Lower lobe of right lung (tissue), 2 donors: ENCODE data around the gene SLAMF8. TPM values are rescaled to one million over a fixed set of nuclear protein-coding genes. Genes with fewer than 3 reads are reported as not detected.

Experiments used
- ATAC-seq, 2 donors: fragments of 200-7000 bp; cut with Tn5 transposase; one replicate each; pipeline ENCODE4 v1.9.1; 2020 to 2022; ENCODE audit warnings: mild to moderate bottlenecking in 2 of 2, moderate library complexity in 2 of 2
- DNase-seq: peaks from one replicate; pipeline ENCODE4 v3.0.0-alpha.2; 2020
- H3K27ac ChIP-seq: fragments of 200-600 bp; one replicate; pipeline ENCODE4 v1.8.0; 2022
- H3K27me3 ChIP-seq: fragments of 200-600 bp; one replicate; pipeline ENCODE4 v1.8.0; 2022; ENCODE audit warnings: low read depth
- H3K36me3 ChIP-seq: fragments of 200-600 bp; one replicate; pipeline ENCODE4 v1.8.0; 2022; ENCODE audit warnings: mild to moderate bottlenecking
- H3K4me1 ChIP-seq: fragments of 200-600 bp; one replicate; pipeline ENCODE4 v1.8.0; 2022
- H3K4me3 ChIP-seq: fragments of 200-600 bp; one replicate; pipeline ENCODE4 v1.8.0; 2022; ENCODE audit warnings: mild to moderate bottlenecking
- H3K9me3 ChIP-seq: fragments of 200-600 bp; one replicate; pipeline ENCODE4 v1.8.0; 2022
- CTCF ChIP-seq: fragments of 200-600 bp; IDR thresholded peaks from one replicate; pipeline ENCODE4 v1.8.0; 2022; ENCODE audit warnings: antibody characterized with exemption, mild to moderate bottlenecking
- intact Hi-C: fragments of 100-400 bp; cut with DNase I; formaldehyde crosslinking; loops from one replicate; pipeline ENCODE4 v1.11.0; 2022
- total RNA-seq: library from RNA; stranded (reverse); fragmentation: NEBNext Ultra II Directional; extraction: Animal tissue kit (Norgen Biotek cat#: 25700); gene quantifications from one replicate; pipeline ENCODE4 v1.2.1, GENCODE V29; 2021
- donor health status: DM: no; HTN: yes; CAD: no; lungs with severe emphysema.

The SLAMF8 gene
- total RNA-seq, 1 donor from 2014 or later, result 51.2 TPM

DNA sequence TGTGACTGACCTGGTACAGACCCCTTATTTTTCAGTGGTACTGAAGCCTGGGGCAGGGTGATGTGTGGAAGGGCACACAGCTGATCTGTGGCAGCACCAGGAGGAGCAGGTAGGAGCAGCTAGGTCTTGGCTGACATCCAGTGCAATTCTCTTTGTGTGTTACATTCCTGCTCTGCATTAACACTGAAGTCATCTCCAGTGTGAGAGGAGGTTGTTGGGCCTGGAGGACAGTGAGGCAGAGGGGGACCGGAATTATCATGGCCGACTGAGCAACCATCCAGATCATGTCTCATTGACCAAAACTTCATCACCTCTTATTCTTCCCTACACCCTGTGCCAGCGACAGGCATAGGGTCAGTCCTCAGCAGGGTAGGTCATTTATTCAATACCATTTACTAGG, 1.5 kb downstream of the SLAMF8 start:
- Histone ChIP-seq H3K4me1 (peaks cover 59% of the 10 kb centered on the region), H3K27ac (no peak overlapping the region), H3K36me3 (no peaks in the 10 kb centered on the region), H3K27me3 (no peaks in the 10 kb centered on the region), H3K9me3 (no peaks in the 10 kb centered on the region), H3K4me3 (peak overlapping the region; percentile 45)
- ATAC-seq (no peak), DNase-seq (no peak)
- TF ChIP-seq CTCF, result no peak
- intact Hi-C loops, result no loop called here

DNA sequence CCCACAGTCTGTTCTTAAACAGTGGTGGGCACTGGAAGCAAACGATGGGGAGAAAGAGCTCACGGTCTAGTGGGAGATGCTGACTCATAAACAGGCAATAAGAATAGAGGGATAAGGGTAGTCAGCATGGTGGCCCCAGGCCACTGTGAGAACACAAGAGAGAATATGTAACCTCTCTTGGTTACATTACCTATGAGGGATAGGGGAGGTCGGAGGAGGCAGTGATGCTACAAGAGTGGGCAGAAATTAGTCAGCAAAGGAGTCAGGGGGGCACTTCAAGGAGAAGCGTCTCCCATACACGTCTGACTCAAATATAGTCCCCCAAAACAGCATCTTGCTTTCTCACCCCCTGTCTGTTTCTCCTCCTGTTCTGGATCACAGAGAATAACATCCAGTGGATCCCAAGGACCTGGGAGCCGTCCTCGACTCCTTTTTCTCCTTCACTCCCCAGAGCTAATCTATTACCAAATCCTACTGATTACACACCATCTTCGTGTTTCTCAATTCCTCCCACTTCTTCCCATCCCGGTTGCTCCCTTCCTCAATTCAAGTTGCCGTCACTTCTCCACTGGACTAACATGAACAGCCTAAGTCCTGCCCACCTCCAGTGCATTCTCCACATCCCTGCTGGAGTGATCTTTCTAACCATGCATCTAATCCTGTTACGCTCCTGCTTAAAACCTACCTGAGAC, 2.1 kb downstream of the SLAMF8 start:
- Histone ChIP-seq H3K9me3 (no peaks in the 10 kb centered on the region), H3K4me3 (peak overlapping the region; percentile 45), H3K36me3 (no peaks in the 10 kb centered on the region), H3K27me3 (no peaks in the 10 kb centered on the region), H3K27ac (no peak overlapping the region), H3K4me1 (peaks cover 54% of the 10 kb centered on the region)
- intact Hi-C loops, result no loop called here
- DNase-seq (no peak), ATAC-seq (peak in 1 of 2 donors; percentile 31)
- no peak for TF ChIP-seq CTCF

- intact Hi-C loops, result no loop called here
- Histone ChIP-seq H3K27ac (no peak overlapping the region), H3K27me3 (no peaks in the 10 kb centered on the region), H3K36me3 (no peaks in the 10 kb centered on the region), H3K4me1 (peaks cover 54% of the 10 kb centered on the region), H3K9me3 (no peaks in the 10 kb centered on the region), H3K4me3 (peak overlapping the region; percentile 45)
- DNase-seq (peak; percentile 72), ATAC-seq (peak; percentile 81 to 85)
- TF ChIP-seq CTCF, result peak; percentile 60
Measured at GRCh38 chr1:159829273-159829634, 2.6 kb downstream of the SLAMF8 start.

DNA sequence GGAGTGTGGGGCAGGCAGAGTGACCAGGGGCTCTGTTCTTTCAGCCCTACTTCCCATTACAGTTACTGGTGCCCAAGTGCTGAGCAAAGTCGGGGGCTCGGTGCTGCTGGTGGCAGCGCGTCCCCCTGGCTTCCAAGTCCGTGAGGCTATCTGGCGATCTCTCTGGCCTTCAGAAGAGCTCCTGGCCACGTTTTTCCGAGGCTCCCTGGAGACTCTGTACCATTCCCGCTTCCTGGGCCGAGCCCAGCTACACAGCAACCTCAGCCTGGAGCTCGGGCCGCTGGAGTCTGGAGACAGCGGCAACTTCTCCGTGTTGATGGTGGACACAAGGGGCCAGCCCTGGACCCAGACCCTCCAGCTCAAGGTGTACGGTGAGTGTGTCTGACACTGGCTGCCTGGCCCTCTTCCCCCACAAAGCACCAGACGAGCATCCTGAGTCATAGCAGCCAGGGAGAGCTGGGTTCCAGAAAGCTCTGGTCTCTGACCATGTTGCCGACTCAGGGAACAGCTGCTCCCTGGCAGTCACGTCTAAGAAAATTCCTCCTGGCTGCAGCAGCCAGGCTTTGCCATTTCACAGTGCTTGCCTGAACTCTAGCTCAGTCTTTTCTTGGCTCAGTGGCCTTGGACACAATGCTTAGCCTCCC, 3.3 kb downstream of the SLAMF8 start:
- DNase-seq (no peak), ATAC-seq (no peak)
- Histone ChIP-seq H3K27me3 (no peaks in the 10 kb centered on the region), H3K36me3 (peaks cover 3% of the 10 kb centered on the region), H3K4me1 (peaks cover 54% of the 10 kb centered on the region), H3K27ac (no peak overlapping the region), H3K4me3 (peak overlapping the region; percentile 11), H3K9me3 (no peaks in the 10 kb centered on the region)
- intact Hi-C loops, result no loop called here
- no peak for TF ChIP-seq CTCF

- no peak overlapping the region for H3K4me3 ChIP-seq
- H3K4me1 ChIP-seq, result peaks cover 48% of the 10 kb centered on the region
- intact Hi-C loops, result no loop called here
- DNase-seq, result no peak
- peaks cover 11% of the 10 kb centered on the region for H3K36me3 ChIP-seq
- TF ChIP-seq CTCF, result no peak
- no peak overlapping the region for H3K27ac ChIP-seq
- no peaks in the 10 kb centered on the region for H3K27me3 ChIP-seq
- H3K9me3 ChIP-seq, result no peaks in the 10 kb centered on the region
- ATAC-seq, result no peak
Measured at GRCh38 chr1:159830722-159831121, 4.0 kb downstream of the SLAMF8 start.
